Measurements from ENCODE around the gene TPSB2.

DNA sequence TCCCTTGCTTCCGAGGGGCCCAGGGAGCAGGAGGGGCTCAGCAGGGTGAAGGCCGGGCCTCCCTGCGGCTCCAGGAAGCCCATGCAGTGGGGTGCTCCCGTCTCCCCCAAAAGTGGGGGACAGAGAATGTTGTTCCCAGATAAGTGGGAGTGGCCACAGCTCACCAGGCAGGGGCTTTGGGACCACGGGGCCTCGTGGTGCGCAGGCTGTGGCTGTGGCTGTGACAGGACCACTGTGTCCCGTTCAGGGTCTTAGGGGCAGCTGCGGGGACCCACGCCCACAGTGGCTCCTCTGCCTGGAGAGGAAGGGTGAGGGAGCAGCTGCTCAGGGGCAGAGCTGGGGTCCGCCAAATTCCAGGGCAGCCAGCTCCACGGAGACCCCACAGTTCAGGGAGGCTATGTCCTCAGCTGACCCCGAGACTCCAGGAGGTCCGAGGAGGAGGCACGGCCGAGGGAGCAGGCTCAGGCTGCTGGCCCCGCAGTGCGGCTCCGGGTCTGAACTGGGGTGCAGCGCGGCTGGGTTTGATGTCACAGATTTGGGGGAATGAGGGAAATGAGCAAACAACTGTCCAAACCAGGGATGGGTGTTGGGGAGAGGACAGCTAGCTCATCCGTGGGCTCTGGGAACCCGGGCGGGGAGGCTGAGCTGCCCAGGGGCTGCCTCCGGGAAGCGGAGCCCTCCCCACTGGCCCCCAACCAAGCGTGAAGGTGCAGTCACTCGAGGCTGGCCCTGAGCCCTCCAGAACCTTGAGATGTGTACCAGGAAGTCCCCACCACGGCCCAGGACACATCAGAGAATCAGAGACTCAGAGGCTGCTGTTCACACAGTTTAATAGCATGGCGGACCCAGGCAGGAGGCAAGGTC is 49.3 kb upstream of the TPSB2 start:
- TF ChIP-seq CTCF (conservative IDR thresholded peaks at IDR 0.05), result no peak
- TF ChIP-seq EZH2 (IDR thresholded peaks at IDR 0.05; ENCODE audit: low read depth), result no peak
